ENCODE measurements around the gene CAPN2.

The CAPN2 gene

DNA sequence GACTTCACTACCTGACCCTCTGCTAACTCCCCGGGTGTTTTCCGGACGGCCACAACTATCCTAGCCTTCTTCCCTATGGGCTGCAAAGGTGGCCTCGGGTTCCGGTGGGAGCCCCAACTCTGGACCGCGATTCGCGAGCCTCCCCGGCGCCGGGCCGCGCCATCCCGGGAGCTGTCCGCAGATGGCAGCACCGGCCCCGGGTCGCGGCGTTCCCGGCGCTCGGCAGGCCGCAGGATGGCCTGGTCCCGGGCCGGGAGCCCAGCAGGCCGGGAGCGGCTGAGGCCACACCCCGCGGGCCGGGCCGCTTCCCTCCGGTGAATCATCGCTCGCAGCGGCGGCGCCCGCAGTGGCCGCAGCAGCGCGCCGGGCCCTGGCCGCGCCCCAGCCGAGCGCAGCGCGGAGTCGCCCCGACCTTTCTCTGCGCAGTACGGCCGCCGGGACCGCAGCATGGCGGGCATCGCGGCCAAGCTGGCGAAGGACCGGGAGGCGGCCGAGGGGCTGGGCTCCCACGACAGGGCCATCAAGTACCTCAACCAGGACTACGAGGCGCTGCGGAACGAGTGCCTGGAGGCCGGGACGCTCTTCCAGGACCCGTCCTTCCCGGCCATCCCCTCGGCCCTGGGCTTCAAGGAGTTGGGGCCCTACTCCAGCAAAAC lies at the start of gene CAPN2:
CAPN2 (plus strand) TSS at position 346 of the 656 bp plus-strand sequence; CDS start at position 448, 102 bp downstream.
- Histone ChIP-seq H3K9me3 (ENCODE audit: low read length) (no peaks in the 10 kb centered on the region), H3K4me3 (ENCODE audit: low read length) (peak within 1 kb of the TSS; percentile 90), H3K27me3 (ENCODE audit: insufficient read depth, low read length) (no peaks in the 10 kb centered on the region), H3K36me3 (ENCODE audit: insufficient read depth, low read length) (peaks cover 8% of the 10 kb centered on the region), H2AFZ (ENCODE audit: low read depth, low read length) (peak within 1 kb of the TSS; percentile 92), H3K4me1 (ENCODE audit: insufficient read depth, low read length) (peaks cover 14% of the 10 kb centered on the region)

DNA sequence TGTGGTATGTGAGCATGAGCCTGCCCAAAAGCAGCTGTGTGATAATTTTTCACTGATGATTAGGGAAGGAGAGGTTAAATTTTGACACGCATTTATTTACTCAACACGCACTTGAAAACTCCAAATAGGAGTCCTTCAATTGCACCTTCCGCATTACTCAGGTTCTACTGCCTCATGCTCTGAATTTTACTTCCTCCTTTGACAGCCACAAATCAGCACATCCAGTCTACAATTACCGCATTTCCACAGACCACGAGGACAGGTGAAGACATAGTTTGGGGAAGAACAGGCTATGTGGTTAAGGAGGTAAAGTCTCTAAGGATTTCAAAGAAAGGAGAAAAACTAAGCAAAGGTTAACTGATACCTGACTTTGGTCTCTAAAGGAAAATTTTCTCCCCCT lies 49.4 kb upstream of the CAPN2 start:
- H3K4me1 ChIP-seq (ENCODE audit: insufficient read depth, low read length) = no peaks in the 10 kb centered on the region
- no peak overlapping the region for H3K4me3 ChIP-seq (ENCODE audit: low read length)
- no peaks in the 10 kb centered on the region for H3K36me3 ChIP-seq (ENCODE audit: insufficient read depth, low read length)
- no peak overlapping the region for H2AFZ ChIP-seq (ENCODE audit: low read depth, low read length)
- H3K27me3 ChIP-seq (ENCODE audit: insufficient read depth, low read length) = peaks cover 7% of the 10 kb centered on the region
- H3K9me3 ChIP-seq (ENCODE audit: low read length) = no peaks in the 10 kb centered on the region

GRCh38 chr1:223664106-223664505 lies 48.2 kb upstream of the CAPN2 start:
- Histone ChIP-seq H3K36me3 (ENCODE audit: insufficient read depth, low read length) (no peaks in the 10 kb centered on the region), H3K27me3 (ENCODE audit: insufficient read depth, low read length) (peaks cover 7% of the 10 kb centered on the region), H2AFZ (ENCODE audit: low read depth, low read length) (no peak overlapping the region), H3K4me1 (ENCODE audit: insufficient read depth, low read length) (no peaks in the 10 kb centered on the region), H3K4me3 (ENCODE audit: low read length) (no peak overlapping the region), H3K9me3 (ENCODE audit: low read length) (no peaks in the 10 kb centered on the region)

- no peaks in the 10 kb centered on the region for H3K36me3 ChIP-seq (ENCODE audit: insufficient read depth, low read length)
- H3K4me1 ChIP-seq (ENCODE audit: insufficient read depth, low read length) = no peaks in the 10 kb centered on the region
- no peaks in the 10 kb centered on the region for H3K9me3 ChIP-seq (ENCODE audit: low read length)
- peaks cover 2% of the 10 kb centered on the region for H3K27me3 ChIP-seq (ENCODE audit: insufficient read depth, low read length)
- H2AFZ ChIP-seq (ENCODE audit: low read depth, low read length) = no peak within 1 kb of the TSS
- H3K4me3 ChIP-seq (ENCODE audit: low read length) = no peak within 1 kb of the TSS
These were observed 46.6 kb upstream of the CAPN2 start, which contains the start of gene CAPN8 for GRCh38 chr1:223665592-223666312. TSS of gene CAPN8 (minus strand) at chr1:223665701. CDS start at chr1:223665646, 55 bp downstream.

GRCh38 chr1:223667484-223668182 lies 44.7 kb upstream of the CAPN2 start:
- Histone ChIP-seq H3K9me3 (ENCODE audit: low read length) (no peaks in the 10 kb centered on the region), H3K27me3 (ENCODE audit: insufficient read depth, low read length) (peaks cover 2% of the 10 kb centered on the region), H3K4me1 (ENCODE audit: insufficient read depth, low read length) (no peaks in the 10 kb centered on the region), H2AFZ (ENCODE audit: low read depth, low read length) (no peak overlapping the region), H3K36me3 (ENCODE audit: insufficient read depth, low read length) (no peaks in the 10 kb centered on the region), H3K4me3 (ENCODE audit: low read length) (no peak overlapping the region)

DNA sequence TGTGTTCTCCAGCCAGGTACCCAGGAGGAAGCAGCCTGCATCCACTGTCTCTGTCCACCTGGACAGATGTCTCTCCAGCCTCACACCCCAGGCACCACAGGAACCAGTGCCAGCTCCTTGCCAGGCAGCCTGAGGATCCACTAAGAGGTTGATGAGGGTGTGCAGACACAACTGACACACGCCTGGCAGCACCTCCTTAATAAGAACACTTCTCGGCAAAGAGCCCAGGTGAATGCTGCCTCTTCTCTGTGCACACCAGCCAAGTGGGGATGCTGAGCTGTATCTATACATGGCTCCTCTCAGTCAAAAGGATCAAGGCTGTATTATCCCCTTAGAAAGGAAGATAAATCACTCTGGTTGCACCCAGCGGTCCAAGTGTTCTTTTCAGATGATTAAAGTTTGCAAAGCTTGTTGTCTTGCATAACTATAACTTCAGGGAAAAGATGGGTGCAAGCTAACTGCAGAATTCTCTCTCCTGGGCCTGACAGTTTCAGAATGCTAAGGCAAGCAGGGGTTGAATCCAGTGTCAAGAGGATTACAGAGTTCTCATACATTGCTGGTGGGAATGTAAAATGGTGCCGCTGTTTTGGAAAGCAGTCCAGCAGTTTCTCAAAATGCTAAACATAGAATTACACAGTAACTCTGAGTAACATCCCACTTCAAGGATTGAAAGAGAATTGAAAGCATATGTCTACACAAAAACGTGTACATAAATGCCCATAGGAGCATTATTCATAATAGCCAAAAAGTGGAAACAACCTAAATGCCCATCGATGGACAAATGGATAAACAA lies 43.1 kb upstream of the CAPN2 start:
- H3K36me3 ChIP-seq (ENCODE audit: insufficient read depth, low read length) = no peaks in the 10 kb centered on the region
- H3K9me3 ChIP-seq (ENCODE audit: low read length) = peaks cover under 1% of the 10 kb centered on the region
- H3K27me3 ChIP-seq (ENCODE audit: insufficient read depth, low read length) = peaks cover 2% of the 10 kb centered on the region
- no peak overlapping the region for H3K4me3 ChIP-seq (ENCODE audit: low read length)
- H3K4me1 ChIP-seq (ENCODE audit: insufficient read depth, low read length) = no peaks in the 10 kb centered on the region
- H2AFZ ChIP-seq (ENCODE audit: low read depth, low read length) = no peak overlapping the region

- Histone ChIP-seq H3K9me3 (ENCODE audit: low read length) (peaks cover 2% of the 10 kb centered on the region), H3K36me3 (ENCODE audit: insufficient read depth, low read length) (no peaks in the 10 kb centered on the region), H2AFZ (ENCODE audit: low read depth, low read length) (no peak overlapping the region), H3K27me3 (ENCODE audit: insufficient read depth, low read length) (peaks cover 2% of the 10 kb centered on the region), H3K4me1 (ENCODE audit: insufficient read depth, low read length) (no peaks in the 10 kb centered on the region), H3K4me3 (ENCODE audit: low read length) (no peak overlapping the region)
These were observed 41.7 kb upstream of the CAPN2 start for GRCh38 chr1:223670458-223671159.

DNA sequence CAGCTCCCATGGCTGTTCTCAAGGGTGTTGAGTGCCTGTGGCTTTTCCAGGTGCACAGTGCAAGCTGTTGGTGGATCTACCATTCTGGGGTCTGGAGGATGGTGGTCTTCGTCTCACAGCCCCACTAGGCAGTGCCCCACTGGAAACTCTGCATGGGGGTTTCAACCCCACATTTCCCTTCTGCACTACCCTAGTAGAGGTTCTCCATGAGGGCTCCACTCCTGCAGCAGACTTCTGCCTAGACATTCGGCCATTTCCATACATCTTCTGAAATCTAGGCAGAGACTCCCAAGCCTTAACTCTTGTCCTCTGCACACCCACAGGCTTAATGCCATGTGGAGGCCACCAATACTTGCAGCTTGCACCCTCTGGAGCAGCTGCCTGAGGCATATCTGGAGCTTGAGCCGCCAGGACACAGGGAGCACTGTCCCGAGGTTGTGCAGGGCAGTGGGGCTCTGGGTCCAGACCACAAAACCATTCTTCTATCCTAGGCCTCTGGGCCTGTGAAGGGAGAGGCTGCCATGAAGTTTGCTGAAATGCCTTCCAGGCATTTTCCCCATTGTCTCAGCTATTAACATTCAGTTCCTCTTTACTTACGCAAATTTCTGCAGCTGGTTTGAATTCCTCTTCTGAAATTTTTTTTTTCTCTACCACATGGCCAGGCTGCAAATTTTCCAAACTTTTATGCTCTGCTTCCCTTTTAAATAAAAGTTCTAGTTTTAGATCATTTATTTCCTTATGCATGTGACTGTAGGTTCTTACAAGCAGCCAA lies 38.0 kb upstream of the CAPN2 start:
- peaks cover 2% of the 10 kb centered on the region for H3K9me3 ChIP-seq (ENCODE audit: low read length)
- H3K4me3 ChIP-seq (ENCODE audit: low read length) = no peak overlapping the region
- H3K4me1 ChIP-seq (ENCODE audit: insufficient read depth, low read length) = no peaks in the 10 kb centered on the region
- H3K27me3 ChIP-seq (ENCODE audit: insufficient read depth, low read length) = no peaks in the 10 kb centered on the region
- no peaks in the 10 kb centered on the region for H3K36me3 ChIP-seq (ENCODE audit: insufficient read depth, low read length)
- no peak overlapping the region for H2AFZ ChIP-seq (ENCODE audit: low read depth, low read length)

DNA sequence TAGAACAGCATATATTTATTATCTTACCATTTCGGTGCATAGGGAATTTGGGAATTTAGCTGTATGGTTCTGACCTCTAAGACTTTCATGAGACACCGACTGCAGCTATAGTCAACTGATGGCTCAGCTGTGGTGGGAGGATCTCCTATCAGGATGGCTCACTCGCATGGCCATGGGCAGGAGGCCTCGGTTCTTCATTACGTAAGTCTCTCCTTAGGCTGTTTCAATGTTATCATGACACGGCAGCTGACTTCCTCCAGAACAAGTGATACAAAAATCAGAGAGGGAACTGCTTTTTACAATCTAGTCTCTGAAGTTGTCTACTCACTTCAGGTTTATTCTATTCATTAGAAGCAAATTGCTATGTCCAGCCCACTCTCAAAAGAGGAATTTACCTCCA lies 33.5 kb upstream of the CAPN2 start:
- Histone ChIP-seq H3K36me3 (ENCODE audit: insufficient read depth, low read length) (no peaks in the 10 kb centered on the region), H3K4me1 (ENCODE audit: insufficient read depth, low read length) (no peaks in the 10 kb centered on the region), H3K4me3 (ENCODE audit: low read length) (no peak overlapping the region), H3K27me3 (ENCODE audit: insufficient read depth, low read length) (peaks cover 10% of the 10 kb centered on the region), H3K9me3 (ENCODE audit: low read length) (peaks cover 2% of the 10 kb centered on the region), H2AFZ (ENCODE audit: low read depth, low read length) (no peak overlapping the region)

- H3K4me1 ChIP-seq (ENCODE audit: insufficient read depth, low read length) = no peaks in the 10 kb centered on the region
- no peaks in the 10 kb centered on the region for H3K9me3 ChIP-seq (ENCODE audit: low read length)
- peaks cover 10% of the 10 kb centered on the region for H3K27me3 ChIP-seq (ENCODE audit: insufficient read depth, low read length)
- H3K36me3 ChIP-seq (ENCODE audit: insufficient read depth, low read length) = no peaks in the 10 kb centered on the region
- no peak overlapping the region for H3K4me3 ChIP-seq (ENCODE audit: low read length)
- no peak overlapping the region for H2AFZ ChIP-seq (ENCODE audit: low read depth, low read length)
These were observed 32.2 kb upstream of the CAPN2 start for GRCh38 chr1:223680188-223680587.

- H3K27me3 ChIP-seq (ENCODE audit: insufficient read depth, low read length) = peaks cover 13% of the 10 kb centered on the region
- no peaks in the 10 kb centered on the region for H3K9me3 ChIP-seq (ENCODE audit: low read length)
- no peak overlapping the region for H2AFZ ChIP-seq (ENCODE audit: low read depth, low read length)
- H3K4me3 ChIP-seq (ENCODE audit: low read length) = no peak overlapping the region
- H3K36me3 ChIP-seq (ENCODE audit: insufficient read depth, low read length) = no peaks in the 10 kb centered on the region
- no peaks in the 10 kb centered on the region for H3K4me1 ChIP-seq (ENCODE audit: insufficient read depth, low read length)
These were observed 29.8 kb upstream of the CAPN2 start for GRCh38 chr1:223682502-223682901.

Data from neuron (in vitro differentiated cells).